Activated CD4-positive, CD25-positive, alpha-beta regulatory T cell (primary cell): ENCODE measurements around the gene MGMT.

Source experiments
- DNase-seq, 4 experiments: peaks; one replicate each; lab custom pipeline; 2025; lab: John Stamatoyannopoulos, UW

Gene MGMT

DNA sequence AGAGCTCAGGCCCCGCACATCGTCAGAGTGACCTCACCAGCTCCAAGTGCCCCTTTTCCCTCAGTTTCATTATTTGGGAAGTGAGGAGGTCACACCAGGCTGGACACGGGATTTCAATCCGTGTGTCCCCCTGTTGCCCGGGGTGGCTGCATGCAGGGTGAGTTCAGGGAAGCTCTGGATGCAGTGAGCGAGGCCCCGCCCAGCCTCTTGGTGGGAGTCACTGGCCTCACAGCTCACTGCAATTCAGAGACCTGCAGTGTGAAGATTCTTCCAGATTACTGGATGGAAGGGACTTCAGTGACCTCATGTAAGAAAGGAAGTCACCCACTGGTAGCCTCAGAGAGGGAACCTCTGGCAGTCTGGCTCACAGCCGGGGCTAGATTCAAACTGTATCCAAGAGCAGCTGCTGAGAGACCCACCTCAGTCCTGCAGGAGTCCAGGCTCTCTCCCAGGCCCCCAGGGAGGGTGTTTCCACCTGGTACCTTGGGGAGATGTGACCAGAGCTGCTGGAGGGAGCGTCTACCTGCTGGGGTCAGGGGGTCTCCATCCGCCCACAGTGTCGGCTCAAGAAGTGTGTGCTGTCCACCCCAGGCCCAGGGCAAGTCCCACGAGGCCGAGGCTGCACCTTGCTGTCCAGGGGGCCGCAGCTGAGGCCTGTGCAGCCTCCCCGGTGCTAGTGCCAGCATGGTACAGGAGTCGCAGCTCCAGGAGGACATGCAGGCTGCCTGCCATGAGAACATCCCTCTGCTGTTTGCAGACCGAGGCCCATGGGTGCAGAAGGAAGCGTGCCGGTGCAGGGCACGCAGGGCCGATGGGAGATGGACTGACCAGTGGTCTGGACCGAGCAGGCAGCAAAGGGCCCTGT, 54.4 kb downstream of the MGMT start:
- no peak for DNase-seq

DNA sequence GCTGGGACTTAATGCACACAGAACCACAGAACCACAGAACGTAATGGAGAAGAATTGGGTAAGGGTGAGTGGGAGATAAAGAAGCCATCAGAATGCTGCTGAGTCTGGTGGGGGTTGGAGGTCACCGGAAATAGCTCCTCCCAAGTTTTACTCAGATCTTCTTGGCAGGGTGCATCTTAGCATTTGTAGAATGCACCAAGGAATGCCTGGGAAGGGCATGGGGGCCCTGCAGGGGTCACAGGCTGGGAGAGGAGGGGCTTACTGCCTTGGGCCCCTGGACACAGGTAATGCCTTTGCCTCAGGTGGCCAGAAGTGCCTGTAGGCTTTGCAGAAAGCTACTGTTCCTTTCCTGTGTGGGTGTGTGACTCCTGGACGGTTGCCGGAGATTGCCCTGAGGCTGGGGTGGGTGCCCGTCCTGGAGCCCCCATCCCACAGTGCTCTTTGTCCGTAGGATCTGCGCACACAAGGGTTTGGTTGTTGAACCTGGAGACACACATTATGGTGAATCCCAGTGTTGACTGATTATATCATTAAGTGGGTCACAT, 55.1 kb downstream of the MGMT start:
- DNase-seq = no peak

DNA sequence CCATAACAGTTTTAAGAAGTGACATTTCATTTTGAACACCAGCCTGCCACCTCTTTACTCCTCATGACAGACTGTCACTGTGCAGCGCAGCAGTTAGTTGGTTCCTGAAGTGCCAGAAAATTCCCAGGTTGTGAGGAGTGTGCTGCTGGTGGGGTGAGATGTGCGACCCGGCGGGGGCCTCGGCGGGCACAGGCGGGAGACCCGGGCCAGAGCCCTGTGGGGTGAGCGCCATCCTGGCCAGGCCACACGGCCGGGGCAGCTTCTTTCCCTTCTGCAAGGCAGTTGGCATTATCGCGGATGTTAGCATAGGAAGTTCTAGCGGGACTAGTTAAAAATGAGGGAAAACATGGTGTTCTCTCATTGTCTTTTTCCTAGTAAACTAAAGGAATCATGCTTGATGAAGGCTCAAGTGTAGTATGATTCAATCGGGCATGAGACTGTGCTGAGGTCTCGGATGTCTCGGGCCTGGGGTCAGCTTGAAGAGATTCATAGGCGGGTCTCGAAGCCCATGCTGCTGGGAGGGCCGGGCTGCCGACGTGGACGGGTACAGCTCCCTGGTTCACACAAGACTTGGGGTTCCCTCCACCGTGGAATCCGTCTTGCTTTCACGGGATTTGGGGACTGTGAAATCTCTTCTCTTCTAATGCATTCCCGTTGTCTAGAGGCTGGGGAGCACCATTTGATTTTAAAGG, 56.1 kb downstream of the MGMT start:
- DNase-seq = no peak

DNA sequence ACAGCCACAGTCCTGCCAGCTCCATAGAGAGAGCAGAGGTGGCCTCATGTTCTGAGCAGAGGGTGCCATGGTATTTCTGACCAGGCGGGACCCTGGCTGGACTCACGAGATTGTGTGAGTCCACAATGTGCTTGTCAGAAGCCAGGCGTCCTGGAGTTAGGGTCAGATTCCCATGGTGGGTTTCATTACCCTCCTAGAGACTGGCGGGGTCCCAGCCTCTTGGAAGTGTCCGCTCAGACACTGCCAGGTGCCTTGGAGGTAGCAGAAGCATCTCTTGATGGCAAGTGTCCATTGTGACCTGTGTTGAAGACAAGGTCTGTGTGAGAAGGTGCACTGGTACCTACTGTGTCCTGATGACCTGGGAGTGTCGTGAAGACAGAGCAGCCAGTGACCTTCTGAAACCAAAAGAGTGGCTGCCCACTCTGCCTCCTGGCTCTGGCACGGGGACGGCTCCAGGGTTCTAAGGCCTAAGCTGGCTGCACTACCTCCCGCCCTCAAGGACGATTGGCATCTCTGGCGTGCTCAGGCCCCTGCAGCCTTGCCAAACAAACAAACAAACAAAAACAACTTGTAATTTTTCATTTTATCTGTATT, 56.8 kb downstream of the MGMT start:
- DNase-seq = no peak

- no peak for DNase-seq
Observed at GRCh38 chr10:129524936-129525335, 57.9 kb downstream of the MGMT start.

GRCh38 chr10:129525401-129525801, 58.4 kb downstream of the MGMT start:
- DNase-seq = no peak

DNA sequence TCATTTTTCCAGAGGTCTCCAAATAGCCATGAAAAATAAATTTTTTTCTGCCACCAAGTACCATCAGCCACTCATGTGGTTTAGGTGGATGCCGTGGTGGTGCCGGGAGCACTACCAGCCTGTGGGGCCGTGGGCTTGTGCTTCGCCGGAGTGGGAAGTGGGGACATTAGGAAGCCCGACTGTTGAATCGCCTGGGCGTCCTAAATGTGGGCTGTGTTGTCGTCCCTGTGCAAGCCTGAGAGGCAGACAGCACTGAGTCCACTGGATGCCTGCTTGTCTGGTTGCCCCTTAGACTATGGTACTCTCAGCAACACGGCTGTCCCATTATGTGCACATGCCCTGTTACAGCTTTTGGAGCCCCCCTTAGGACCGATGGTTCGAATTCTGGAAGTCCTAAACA, 59.9 kb downstream of the MGMT start:
- DNase-seq = no peak

GRCh38 chr10:129528376-129528978, 61.4 kb downstream of the MGMT start:
- no peak for DNase-seq

- DNase-seq = no peak
Observed at GRCh38 chr10:129530581-129530980, 63.5 kb downstream of the MGMT start.

- no peak for DNase-seq
Observed at GRCh38 chr10:129531195-129531968, 64.3 kb downstream of the MGMT start.

DNA sequence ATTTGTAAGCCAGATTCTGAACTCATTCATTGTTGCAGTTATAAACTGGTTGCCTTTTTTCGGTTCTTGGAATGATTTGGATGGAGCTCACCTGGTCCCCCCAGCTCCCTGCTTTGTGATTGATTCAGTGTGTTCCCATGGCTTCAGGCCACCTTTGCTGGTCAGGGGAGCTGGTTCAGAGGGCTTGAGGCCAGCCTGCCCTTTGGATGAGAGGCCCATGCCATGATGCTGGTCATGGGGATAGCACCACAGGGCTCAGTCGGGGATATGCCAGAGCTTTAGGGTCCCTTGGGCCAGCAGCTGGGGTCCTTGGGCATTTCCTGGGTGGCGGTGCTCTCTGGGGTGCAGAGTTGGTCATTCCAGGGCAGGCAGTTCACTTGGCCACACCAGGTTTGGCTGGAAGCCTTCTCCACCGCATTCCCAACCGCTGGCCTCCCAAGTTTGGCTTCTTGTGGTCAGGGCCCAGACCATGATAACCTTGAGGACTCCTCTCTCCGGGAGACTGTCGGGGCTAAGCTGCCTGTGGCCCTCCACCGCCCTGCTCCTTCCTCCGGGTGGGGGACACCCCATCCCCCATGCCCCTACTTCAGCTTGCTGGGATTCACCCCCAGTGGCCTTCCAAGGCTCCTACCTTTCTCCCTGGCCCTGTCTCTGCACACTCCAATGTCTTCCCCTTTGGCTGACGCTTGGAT, 65.1 kb downstream of the MGMT start:
- DNase-seq = no peak

GRCh38 chr10:129532838-129533237, 65.8 kb downstream of the MGMT start:
- DNase-seq = no peak

DNA sequence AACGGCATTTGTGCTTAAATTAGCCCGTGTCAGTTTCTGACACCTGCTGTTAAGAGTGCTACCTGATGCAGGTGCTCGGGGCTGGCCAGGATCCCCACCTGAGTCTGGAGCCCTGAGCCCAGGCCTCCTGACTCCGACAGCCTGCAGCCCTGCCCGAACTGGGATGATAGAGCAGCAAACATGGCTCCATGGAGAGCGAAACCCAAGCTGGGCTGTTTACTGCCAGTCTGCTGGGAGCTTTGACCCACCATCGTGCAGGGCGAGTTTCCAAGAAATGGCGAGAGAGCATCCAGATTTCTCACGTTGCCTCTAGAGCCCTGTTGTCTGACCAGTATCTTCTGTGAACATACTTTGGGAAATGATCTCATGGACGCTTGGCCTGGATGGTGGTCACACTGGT, 66.2 kb downstream of the MGMT start:
- DNase-seq = no peak

- no peak for DNase-seq
Observed at GRCh38 chr10:129534826-129535225, 67.8 kb downstream of the MGMT start.

DNA sequence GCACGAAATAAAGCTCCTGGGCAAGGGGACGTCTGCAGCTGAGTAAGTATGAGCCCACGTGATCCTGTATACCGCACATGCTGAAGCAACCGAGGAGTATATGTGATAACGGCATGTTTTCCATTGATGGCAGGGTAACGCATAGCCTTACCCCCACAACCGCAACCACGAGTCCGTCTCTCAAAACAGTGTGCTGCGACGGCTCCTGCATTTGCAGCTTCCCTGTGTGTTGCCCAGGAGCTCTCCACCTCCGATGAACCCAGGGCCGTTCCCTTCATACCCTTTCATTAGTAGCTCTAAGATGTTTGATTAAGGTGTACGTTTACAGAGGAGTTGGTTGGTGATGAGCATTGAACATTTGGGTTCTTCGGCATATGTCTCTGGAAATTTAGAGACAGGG, 69.3 kb downstream of the MGMT start:
- DNase-seq = no peak

- no peak for DNase-seq
Observed at GRCh38 chr10:129537151-129537550, 70.1 kb downstream of the MGMT start.

- DNase-seq = no peak
Observed at GRCh38 chr10:129538236-129538635, 71.2 kb downstream of the MGMT start.

DNA sequence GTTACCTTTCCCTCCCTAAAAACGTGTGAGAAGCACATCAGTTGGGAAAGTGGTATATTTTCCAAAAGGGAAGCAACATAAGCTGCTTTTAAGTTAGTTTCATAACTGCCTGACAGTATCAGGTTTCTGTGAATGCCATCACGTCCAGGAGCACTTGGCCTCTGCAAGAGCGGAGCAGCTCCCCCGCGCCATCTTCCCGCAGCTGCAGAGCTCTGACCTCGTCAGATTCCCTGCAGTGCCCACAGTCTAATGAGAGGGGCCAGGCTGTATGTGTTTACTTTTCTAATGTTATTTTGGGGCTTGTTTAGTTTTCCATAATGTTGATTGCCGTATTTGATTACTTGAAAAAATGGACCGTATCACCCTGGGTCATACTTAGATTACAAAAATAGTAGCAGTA, 74.2 kb downstream of the MGMT start:
- no peak for DNase-seq

GRCh38 chr10:129541748-129542487, 74.9 kb downstream of the MGMT start:
- DNase-seq = no peak

- no peak for DNase-seq
Observed at GRCh38 chr10:129542589-129542988, 75.5 kb downstream of the MGMT start.
